Measurements from ENCODE around the gene CALML4.
A peak's percentile ranks its signal among the peaks of the same experiment; 100 is the strongest.
"Not testable (repeated sequence)": the region's sequence is repeated elsewhere in the genome, so short reads cannot be mapped to it uniquely, and the experiment has no call there.

Gene CALML4

GRCh38 chr15:68191555-68191954 is 13.6 kb downstream of the CALML4 start:
- DNase-seq (ENCODE audit: low read depth in 2 of 2) = no peak

- no peak for DNase-seq (ENCODE audit: low read depth in 2 of 2)
Observed at GRCh38 chr15:68190048-68190447, 15.1 kb downstream of the CALML4 start.

GRCh38 chr15:68188647-68189046 is 16.5 kb downstream of the CALML4 start:
- DNase-seq (ENCODE audit: low read depth in 2 of 2) = no peak

GRCh38 chr15:68187559-68187958 is 17.6 kb downstream of the CALML4 start:
- DNase-seq (ENCODE audit: low read depth in 2 of 2) = peak; percentile 55 to 62

GRCh38 chr15:68186671-68187397 is 18.3 kb downstream of the CALML4 start:
- peak in 1 of 2 experiments; percentile 33 for DNase-seq (ENCODE audit: low read depth in 2 of 2)

- DNase-seq (ENCODE audit: low read depth in 2 of 2) = no peak
Observed at GRCh38 chr15:68184616-68185480, 20.3 kb downstream of the CALML4 start.

- no peak for DNase-seq (ENCODE audit: low read depth in 2 of 2)
Observed at GRCh38 chr15:68183616-68184315, 21.4 kb downstream of the CALML4 start.

- no peak for DNase-seq (ENCODE audit: low read depth in 2 of 2)
Observed at GRCh38 chr15:68177742-68178141, 27.4 kb downstream of the CALML4 start.

GRCh38 chr15:68176601-68177000 is 28.5 kb downstream of the CALML4 start:
- no peak for DNase-seq (ENCODE audit: low read depth in 2 of 2)

- DNase-seq (ENCODE audit: low read depth in 2 of 2) = no peak
Observed at GRCh38 chr15:68175526-68175925, 29.6 kb downstream of the CALML4 start.

GRCh38 chr15:68173119-68173518 is 32.0 kb downstream of the CALML4 start:
- no peak for DNase-seq (ENCODE audit: low read depth in 2 of 2)

GRCh38 chr15:68172037-68172436 is 33.1 kb downstream of the CALML4 start:
- not testable (repeated sequence) for DNase-seq (ENCODE audit: low read depth in 2 of 2)

GRCh38 chr15:68166847-68167246 is 38.3 kb downstream of the CALML4 start:
- no peak for DNase-seq (ENCODE audit: low read depth in 2 of 2)

GRCh38 chr15:68163191-68163590 is 41.9 kb downstream of the CALML4 start:
- DNase-seq (ENCODE audit: low read depth in 2 of 2) = no peak

- no peak for DNase-seq (ENCODE audit: low read depth in 2 of 2)
Observed at GRCh38 chr15:68158046-68158628, 47.0 kb downstream of the CALML4 start.

GRCh38 chr15:68157074-68157473 is 48.1 kb downstream of the CALML4 start:
- no peak for DNase-seq (ENCODE audit: low read depth in 2 of 2)

- peak in 1 of 2 experiments; percentile 28 for DNase-seq (ENCODE audit: low read depth in 2 of 2)
Observed at GRCh38 chr15:68154923-68155559, 50.1 kb downstream of the CALML4 start.

GRCh38 chr15:68152342-68152741 is 52.8 kb downstream of the CALML4 start:
- DNase-seq (ENCODE audit: low read depth in 2 of 2) = no peak

- DNase-seq (ENCODE audit: low read depth in 2 of 2) = no peak
Observed at GRCh38 chr15:68151277-68151676, 53.9 kb downstream of the CALML4 start.

GRCh38 chr15:68150187-68150586 is 54.9 kb downstream of the CALML4 start:
- DNase-seq (ENCODE audit: low read depth in 2 of 2) = no peak

GRCh38 chr15:68149059-68149458 is 56.1 kb downstream of the CALML4 start:
- peak; percentile 56 to 64 for DNase-seq (ENCODE audit: low read depth in 2 of 2)
